Smooth muscle cell (in vitro differentiated cells): ENCODE measurements around the gene DHRS4. TPM values are rescaled to one million over a fixed set of nuclear protein-coding genes. Genes with fewer than 3 reads are reported as not detected.

Experiments
- DNase-seq: peaks from one replicate; lab custom pipeline; 2025; ENCODE audit not compliant: unreplicated experiment; lab: John Stamatoyannopoulos, UW
- H2AFZ ChIP-seq: fragments of 200-600 bp; sonication (generic); 2 replicates; pipeline ENCODE4 v1.6.0; 2016; ENCODE audit warnings: antibody characterized with exemption, low read depth, mild to moderate bottlenecking
- H3F3A ChIP-seq: fragments of 200-600 bp; sonication (generic); 2 replicates; pipeline ENCODE4 v1.6.0; 2017; ENCODE audit warnings: antibody characterized with exemption, low read depth
- H3K27ac ChIP-seq: fragments of 200-600 bp; sonication (generic); 2 replicates; pipeline ENCODE4 v1.5.1; 2016; ENCODE audit warnings: low read depth, mild to moderate bottlenecking
- H3K27me3 ChIP-seq: fragments of 200-600 bp; sonication (generic); 2 replicates; pipeline ENCODE4 v1.6.1; 2016; ENCODE audit warnings: low read depth, mild to moderate bottlenecking
- H3K36me3 ChIP-seq: fragments of 200-600 bp; sonication (generic); 2 replicates; pipeline ENCODE4 v1.5.1; 2016; ENCODE audit warnings: low read depth
- H3K4me1 ChIP-seq: fragments of 200-600 bp; sonication (generic); 2 replicates; pipeline ENCODE4 v1.5.1; 2016; ENCODE audit warnings: low read depth
- H3K4me2 ChIP-seq: fragments of 200-600 bp; sonication (generic); 2 replicates; pipeline ENCODE4 v1.6.0; 2016; ENCODE audit warnings: mild to moderate bottlenecking
- H3K4me3 ChIP-seq: fragments of 200-600 bp; sonication (generic); 2 replicates; pipeline ENCODE4 v1.5.1; 2016; ENCODE audit warnings: mild to moderate bottlenecking
- H3K79me2 ChIP-seq: fragments of 200-600 bp; sonication (generic); 2 replicates; pipeline ENCODE4 v1.6.0; 2016; ENCODE audit warnings: low read depth, mild to moderate bottlenecking
- H3K9ac ChIP-seq: fragments of 200-600 bp; sonication (generic); 2 replicates; pipeline ENCODE4 v1.6.0; 2016; ENCODE audit warnings: low read depth
- H3K9me3 ChIP-seq: fragments of 200-600 bp; sonication (generic); replicated peaks from 2 replicates; pipeline ENCODE4 v1.5.1; 2016; ENCODE audit warnings: low read depth
- H4K20me1 ChIP-seq: fragments of 200-600 bp; sonication (generic); 2 replicates; pipeline ENCODE4 v1.6.0; 2016; ENCODE audit warnings: low read depth
- WGBS: methylation state at CpG from one replicate; pipeline ENCODE4 v1.1.7; 2016; ENCODE audit warnings: low lambda C conversion rate; 5-methylcytosine and 5-hydroxymethylcytosine counted together
- polyA plus RNA-seq: library from polyadenylated mRNA; unstranded; fragments of >200 nt; fragmentation: Nextera tagmentation; extraction: Ambion mirVana; gene quantifications from 2 replicates; pipeline ENCODE4 v1.2.1, GENCODE V29; 2016
- total RNA-seq: library from RNA; depleted of rRNA; stranded (reverse); fragments of >200 nt; gene quantifications from 2 replicates; pipeline ENCODE4 v1.2.3, GENCODE V29; 2014
- TF ChIP-seq, protein P1 (sequence below): fragments of 200-600 bp; sonication (generic); IDR thresholded peaks from 2 replicates; pipeline ENCODE4 v1.5.1; 2017; ENCODE audit warnings: borderline replicate concordance, mild to moderate bottlenecking, antibody characterized with exemption; ENCODE audit not compliant: insufficient read depth, poor library complexity, severe bottlenecking

Gene DHRS4
- total and polyA plus RNA-seq, 2 experiments from 2014 or later, result 30.9 to 33.1 TPM

DNA sequence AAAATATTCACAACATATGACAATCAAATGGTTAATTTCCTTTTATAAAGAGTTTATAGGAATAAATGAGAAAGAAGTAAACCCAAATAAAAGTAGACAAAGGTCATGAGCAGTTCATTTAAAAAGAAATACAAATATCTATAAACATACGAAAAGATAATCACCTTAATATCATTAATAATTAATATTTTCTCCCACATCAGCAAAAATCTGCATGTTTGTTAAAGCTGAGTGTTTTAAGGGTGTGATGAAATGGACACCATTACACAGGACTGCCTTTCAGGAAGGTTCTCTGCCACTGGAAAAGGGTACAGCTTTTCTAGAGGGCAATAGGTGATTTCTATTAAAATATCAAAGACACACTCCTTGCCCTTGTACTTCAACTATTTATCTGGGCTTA lies 14.7 kb upstream of the DHRS4 start:
- no peak overlapping the region for H3K4me2 ChIP-seq
- H4K20me1 ChIP-seq, result peaks cover 3% of the 10 kb centered on the region
- no peak overlapping the region for H2AFZ ChIP-seq
- no peak overlapping the region for H3K27ac ChIP-seq
- 89% methylated on average over 1 of the region's 1 CpG for WGBS
- H3K4me1 ChIP-seq, result no peaks in the 10 kb centered on the region
- H3F3A ChIP-seq, result no peaks in the 10 kb centered on the region
- H3K36me3 ChIP-seq, result no peaks in the 10 kb centered on the region
- no peaks in the 10 kb centered on the region for H3K79me2 ChIP-seq
- H3K27me3 ChIP-seq, result no peaks in the 10 kb centered on the region
- DNase-seq, result no peak
- TF ChIP-seq, protein P1, sequence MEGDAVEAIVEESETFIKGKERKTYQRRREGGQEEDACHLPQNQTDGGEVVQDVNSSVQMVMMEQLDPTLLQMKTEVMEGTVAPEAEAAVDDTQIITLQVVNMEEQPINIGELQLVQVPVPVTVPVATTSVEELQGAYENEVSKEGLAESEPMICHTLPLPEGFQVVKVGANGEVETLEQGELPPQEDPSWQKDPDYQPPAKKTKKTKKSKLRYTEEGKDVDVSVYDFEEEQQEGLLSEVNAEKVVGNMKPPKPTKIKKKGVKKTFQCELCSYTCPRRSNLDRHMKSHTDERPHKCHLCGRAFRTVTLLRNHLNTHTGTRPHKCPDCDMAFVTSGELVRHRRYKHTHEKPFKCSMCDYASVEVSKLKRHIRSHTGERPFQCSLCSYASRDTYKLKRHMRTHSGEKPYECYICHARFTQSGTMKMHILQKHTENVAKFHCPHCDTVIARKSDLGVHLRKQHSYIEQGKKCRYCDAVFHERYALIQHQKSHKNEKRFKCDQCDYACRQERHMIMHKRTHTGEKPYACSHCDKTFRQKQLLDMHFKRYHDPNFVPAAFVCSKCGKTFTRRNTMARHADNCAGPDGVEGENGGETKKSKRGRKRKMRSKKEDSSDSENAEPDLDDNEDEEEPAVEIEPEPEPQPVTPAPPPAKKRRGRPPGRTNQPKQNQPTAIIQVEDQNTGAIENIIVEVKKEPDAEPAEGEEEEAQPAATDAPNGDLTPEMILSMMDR, result no peak
- H3K9me3 ChIP-seq, result no peaks in the 10 kb centered on the region
- H3K4me3 ChIP-seq, result no peak overlapping the region
- no peak overlapping the region for H3K9ac ChIP-seq

GRCh38 chr14:23939607-23940326 lies 13.8 kb upstream of the DHRS4 start:
- Histone ChIP-seq H3K36me3 (no peaks in the 10 kb centered on the region), H3K9ac (no peak overlapping the region), H2AFZ (no peak overlapping the region), H3K27me3 (no peaks in the 10 kb centered on the region), H3K4me2 (no peak overlapping the region), H3F3A (no peaks in the 10 kb centered on the region), H3K27ac (no peak overlapping the region), H3K4me3 (no peak overlapping the region), H3K9me3 (no peaks in the 10 kb centered on the region), H4K20me1 (peaks cover 3% of the 10 kb centered on the region), H3K4me1 (no peaks in the 10 kb centered on the region), H3K79me2 (no peaks in the 10 kb centered on the region)
- TF ChIP-seq, protein P1, result no peak
- no peak for DNase-seq
- 93% methylated on average over 3 of the region's 3 CpGs for WGBS

DNA sequence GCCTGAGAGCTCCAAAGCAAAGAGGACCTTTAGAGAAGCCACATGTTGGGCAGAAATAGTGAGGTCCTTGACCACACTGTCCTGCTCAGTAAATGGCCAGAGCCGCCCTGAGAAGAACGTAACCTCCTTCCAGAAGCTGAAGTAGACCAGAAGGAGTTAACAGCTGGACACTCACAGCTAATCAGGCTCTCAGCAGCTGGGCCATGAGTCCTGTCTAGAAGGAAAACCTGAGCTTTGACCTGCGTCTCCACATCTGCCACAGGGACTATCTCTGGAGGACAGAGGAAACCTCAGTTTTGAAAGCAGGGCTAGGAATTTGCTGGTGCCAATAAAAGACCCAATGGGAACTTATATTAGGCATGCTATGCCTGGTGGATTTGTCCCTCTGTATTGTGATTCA lies 12.3 kb upstream of the DHRS4 start:
- Histone ChIP-seq H4K20me1 (peaks cover 3% of the 10 kb centered on the region), H3F3A (no peaks in the 10 kb centered on the region), H3K27me3 (no peaks in the 10 kb centered on the region), H2AFZ (no peak overlapping the region), H3K4me1 (no peaks in the 10 kb centered on the region), H3K4me3 (no peak overlapping the region), H3K36me3 (no peaks in the 10 kb centered on the region), H3K9ac (no peak overlapping the region), H3K9me3 (no peaks in the 10 kb centered on the region), H3K4me2 (no peak overlapping the region), H3K27ac (no peak overlapping the region), H3K79me2 (no peaks in the 10 kb centered on the region)
- TF ChIP-seq, protein P1, result no peak
- WGBS, result 60% methylated on average over 3 of the region's 3 CpGs
- no peak for DNase-seq

- Histone ChIP-seq H3K9ac (no peak overlapping the region), H3K9me3 (no peaks in the 10 kb centered on the region), H3K4me1 (no peaks in the 10 kb centered on the region), H3K4me2 (no peak overlapping the region), H3K36me3 (no peaks in the 10 kb centered on the region), H3K79me2 (no peaks in the 10 kb centered on the region), H3K27me3 (no peaks in the 10 kb centered on the region), H3K27ac (no peak overlapping the region), H4K20me1 (peaks cover 3% of the 10 kb centered on the region), H3K4me3 (no peak overlapping the region), H3F3A (no peaks in the 10 kb centered on the region), H2AFZ (no peak overlapping the region)
- DNase-seq, result no peak
- TF ChIP-seq, protein P1, result no peak
Observed at GRCh38 chr14:23941669-23942068, 11.9 kb upstream of the DHRS4 start.
